IPS-15b (cell line): Measurements from ENCODE around the gene INPP4B.

Experiments used
- H3K27me3 ChIP-seq: one replicate; pipeline ENCODE4 v1.6.1; 2013; ENCODE audit warnings: low read length; ENCODE audit not compliant: control insufficient read depth, insufficient read depth
- H3K36me3 ChIP-seq: one replicate; pipeline ENCODE4 v1.6.1; 2013; ENCODE audit warnings: low read length; ENCODE audit not compliant: control insufficient read depth, insufficient read depth
- H3K4me1 ChIP-seq: one replicate; pipeline ENCODE4 v1.6.1; 2013; ENCODE audit warnings: mild to moderate bottlenecking, low read length; ENCODE audit not compliant: control insufficient read depth, insufficient read depth
- H3K4me3 ChIP-seq: one replicate; pipeline ENCODE4 v1.5.1; 2013; ENCODE audit warnings: low read depth, low read length
- H3K9ac ChIP-seq: one replicate; pipeline ENCODE4 v1.6.1; 2013; ENCODE audit warnings: low read depth, mild to moderate bottlenecking, low read length
- H3K9me3 ChIP-seq: one replicate; pipeline ENCODE4 v1.6.1; 2013; ENCODE audit warnings: mild to moderate bottlenecking, low read length; ENCODE audit not compliant: control insufficient read depth, insufficient read depth

The INPP4B gene

GRCh38 chr4:142856576-142856975, 10.5 kb upstream of the INPP4B start:
- Histone ChIP-seq H3K36me3 (no peaks in the 10 kb centered on the region), H3K9me3 (no peaks in the 10 kb centered on the region), H3K4me1 (no peaks in the 10 kb centered on the region), H3K4me3 (no peak overlapping the region), H3K27me3 (no peaks in the 10 kb centered on the region), H3K9ac (no peak overlapping the region)

- no peak overlapping the region for H3K9ac ChIP-seq
- no peaks in the 10 kb centered on the region for H3K9me3 ChIP-seq
- H3K4me1 ChIP-seq = no peaks in the 10 kb centered on the region
- no peaks in the 10 kb centered on the region for H3K36me3 ChIP-seq
- no peak overlapping the region for H3K4me3 ChIP-seq
- peaks cover 32% of the 10 kb centered on the region for H3K27me3 ChIP-seq
Measured at GRCh38 chr4:142850478-142850877, 4.4 kb upstream of the INPP4B start.

GRCh38 chr4:142846729-142847596, 862 bp upstream of the INPP4B start:
- H3K9me3 ChIP-seq = no peaks in the 10 kb centered on the region
- no peak overlapping the region for H3K9ac ChIP-seq
- peak overlapping the region; percentile 68 for H3K4me3 ChIP-seq
- peaks cover 56% of the 10 kb centered on the region for H3K27me3 ChIP-seq
- H3K36me3 ChIP-seq = no peaks in the 10 kb centered on the region
- no peaks in the 10 kb centered on the region for H3K4me1 ChIP-seq

GRCh38 chr4:142845293-142846107, 601 bp downstream of the INPP4B start:
- Histone ChIP-seq H3K4me3 (peak overlapping the region; percentile 68), H3K9ac (no peak overlapping the region), H3K27me3 (peaks cover 56% of the 10 kb centered on the region), H3K4me1 (no peaks in the 10 kb centered on the region), H3K36me3 (no peaks in the 10 kb centered on the region), H3K9me3 (no peaks in the 10 kb centered on the region)

GRCh38 chr4:142844782-142845181, 1.3 kb downstream of the INPP4B start:
- Histone ChIP-seq H3K27me3 (peaks cover 56% of the 10 kb centered on the region), H3K9ac (no peak overlapping the region)

GRCh38 chr4:142840516-142841123, 5.5 kb downstream of the INPP4B start:
- Histone ChIP-seq H3K4me1 (no peaks in the 10 kb centered on the region), H3K36me3 (no peaks in the 10 kb centered on the region), H3K9ac (no peak overlapping the region), H3K27me3 (peaks cover 24% of the 10 kb centered on the region), H3K4me3 (no peak overlapping the region), H3K9me3 (no peaks in the 10 kb centered on the region)

More at GRCh38 chr4:142844782-142845181, 1.3 kb downstream of the INPP4B start:
- H3K4me1 ChIP-seq = no peaks in the 10 kb centered on the region
- peak overlapping the region; percentile 68 for H3K4me3 ChIP-seq
- H3K9me3 ChIP-seq = no peaks in the 10 kb centered on the region
- H3K36me3 ChIP-seq = no peaks in the 10 kb centered on the region

GRCh38 chr4:142838778-142839177, 7.3 kb downstream of the INPP4B start:
- no peak overlapping the region for H3K9ac ChIP-seq
- H3K9me3 ChIP-seq = no peaks in the 10 kb centered on the region
- no peak overlapping the region for H3K4me3 ChIP-seq
- no peaks in the 10 kb centered on the region for H3K36me3 ChIP-seq
- H3K27me3 ChIP-seq = peaks cover 7% of the 10 kb centered on the region
- H3K4me1 ChIP-seq = no peaks in the 10 kb centered on the region

GRCh38 chr4:142832022-142832421, 14.1 kb downstream of the INPP4B start:
- H3K9ac ChIP-seq = no peak overlapping the region
- H3K4me3 ChIP-seq = no peak overlapping the region
- H3K27me3 ChIP-seq = no peaks in the 10 kb centered on the region

GRCh38 chr4:142826503-142827241, 19.4 kb downstream of the INPP4B start:
- H3K9ac ChIP-seq = no peak overlapping the region
- H3K27me3 ChIP-seq = no peaks in the 10 kb centered on the region
- no peak overlapping the region for H3K4me3 ChIP-seq
- no peaks in the 10 kb centered on the region for H3K9me3 ChIP-seq
- H3K36me3 ChIP-seq = no peaks in the 10 kb centered on the region
- no peaks in the 10 kb centered on the region for H3K4me1 ChIP-seq

More at GRCh38 chr4:142832022-142832421, 14.1 kb downstream of the INPP4B start:
- peaks cover 3% of the 10 kb centered on the region for H3K4me1 ChIP-seq
- no peaks in the 10 kb centered on the region for H3K9me3 ChIP-seq
- no peaks in the 10 kb centered on the region for H3K36me3 ChIP-seq

GRCh38 chr4:142824368-142824767, 21.7 kb downstream of the INPP4B start:
- H3K9me3 ChIP-seq = no peaks in the 10 kb centered on the region
- no peaks in the 10 kb centered on the region for H3K27me3 ChIP-seq
- no peak overlapping the region for H3K4me3 ChIP-seq
- H3K9ac ChIP-seq = no peak overlapping the region
- H3K4me1 ChIP-seq = no peaks in the 10 kb centered on the region
- H3K36me3 ChIP-seq = no peaks in the 10 kb centered on the region

GRCh38 chr4:142823796-142824195, 22.3 kb downstream of the INPP4B start:
- no peaks in the 10 kb centered on the region for H3K9me3 ChIP-seq
- H3K4me3 ChIP-seq = no peak overlapping the region
- H3K4me1 ChIP-seq = no peaks in the 10 kb centered on the region
- H3K27me3 ChIP-seq = no peaks in the 10 kb centered on the region
- H3K9ac ChIP-seq = no peak overlapping the region
- H3K36me3 ChIP-seq = no peaks in the 10 kb centered on the region
